Neural cell (in vitro differentiated cells): ENCODE data around the gene GLIS2.

Experiments used
- EP300 ChIP-seq: fragments of 450-650 bp; conservative IDR thresholded peaks from 2 replicates; pipeline ENCODE4 v1.6.1; 2014; ENCODE audit warnings: antibody characterized with exemption, mild to moderate bottlenecking, moderate library complexity; ENCODE audit not compliant: poor library complexity, severe bottlenecking
- EZH2 ChIP-seq: fragments of 200-600, 300-800 bp; shearing (Covaris generic), sonication (generic); IDR thresholded peaks from 2 replicates; pipeline ENCODE4 v1.6.1; 2014; ENCODE audit warnings: antibody characterized with exemption, low read length, borderline replicate concordance, mild to moderate bottlenecking; ENCODE audit not compliant: insufficient read depth, poor library complexity, severe bottlenecking
- MXI1 ChIP-seq: fragments of 450-650 bp; conservative IDR thresholded peaks from 2 replicates; pipeline ENCODE4 v1.6.1; 2014; ENCODE audit warnings: antibody characterized with exemption, mild to moderate bottlenecking; ENCODE audit not compliant: poor library complexity, severe bottlenecking
- POLR2AphosphoS5 ChIP-seq: IDR thresholded peaks from 2 replicates; pipeline ENCODE4 v1.6.1; 2012
- RAD21 ChIP-seq: fragments of 450-650 bp; conservative IDR thresholded peaks from 2 replicates; pipeline ENCODE4 v1.6.1; 2014; ENCODE audit warnings: antibody characterized with exemption, mild to moderate bottlenecking, moderate library complexity
- SMC3 ChIP-seq: fragments of 450-650 bp; conservative IDR thresholded peaks from 2 replicates; pipeline ENCODE4 v1.6.1; 2014; ENCODE audit warnings: antibody characterized with exemption, mild to moderate bottlenecking, moderate library complexity; ENCODE audit not compliant: poor library complexity
- TAF1 ChIP-seq: IDR thresholded peaks from 2 replicates; pipeline ENCODE4 v1.6.1; 2012; ENCODE audit warnings: low read depth
- TF ChIP-seq, protein P1 (sequence below): fragments of 450-650 bp; IDR thresholded peaks from 2 replicates; pipeline ENCODE4 v1.5.1; 2014; ENCODE audit warnings: antibody characterized with exemption, mild to moderate bottlenecking, moderate library complexity; ENCODE audit not compliant: poor library complexity, severe bottlenecking
- TF ChIP-seq, protein P2 (sequence below): IDR thresholded peaks from 2 replicates; pipeline ENCODE4 v1.6.1; 2012; ENCODE audit warnings: borderline replicate concordance

DNA sequence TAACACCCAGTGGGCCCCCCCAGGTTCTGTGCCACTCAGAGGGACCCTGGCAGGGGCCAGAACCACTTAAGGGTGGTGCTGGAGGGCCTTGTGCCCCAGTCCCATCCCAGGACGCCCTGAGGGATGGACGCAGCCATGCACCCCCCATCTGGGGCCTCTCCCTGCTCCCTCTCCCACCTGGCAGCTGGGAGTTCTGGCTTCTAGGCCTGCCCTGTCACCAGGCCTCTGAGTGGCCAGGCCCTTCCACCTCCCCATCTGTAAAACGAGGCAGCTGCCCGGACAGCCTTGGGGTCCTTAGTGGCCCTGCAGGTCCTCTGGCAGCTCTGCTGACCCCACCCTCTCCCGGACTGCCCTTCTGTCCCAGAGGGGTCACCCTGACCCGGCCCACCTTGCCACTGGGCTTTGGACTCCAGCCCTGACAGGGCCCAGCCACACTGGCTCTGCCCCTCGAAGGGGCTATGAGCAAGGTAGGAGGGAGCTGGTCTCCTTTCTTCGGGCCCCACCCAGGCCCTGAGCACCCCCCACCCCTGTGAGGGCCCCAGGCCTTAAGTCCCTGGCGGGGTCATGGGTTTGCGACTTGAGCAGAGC lies 22.9 kb downstream of the GLIS2 start:
- TF ChIP-seq, protein P1, sequence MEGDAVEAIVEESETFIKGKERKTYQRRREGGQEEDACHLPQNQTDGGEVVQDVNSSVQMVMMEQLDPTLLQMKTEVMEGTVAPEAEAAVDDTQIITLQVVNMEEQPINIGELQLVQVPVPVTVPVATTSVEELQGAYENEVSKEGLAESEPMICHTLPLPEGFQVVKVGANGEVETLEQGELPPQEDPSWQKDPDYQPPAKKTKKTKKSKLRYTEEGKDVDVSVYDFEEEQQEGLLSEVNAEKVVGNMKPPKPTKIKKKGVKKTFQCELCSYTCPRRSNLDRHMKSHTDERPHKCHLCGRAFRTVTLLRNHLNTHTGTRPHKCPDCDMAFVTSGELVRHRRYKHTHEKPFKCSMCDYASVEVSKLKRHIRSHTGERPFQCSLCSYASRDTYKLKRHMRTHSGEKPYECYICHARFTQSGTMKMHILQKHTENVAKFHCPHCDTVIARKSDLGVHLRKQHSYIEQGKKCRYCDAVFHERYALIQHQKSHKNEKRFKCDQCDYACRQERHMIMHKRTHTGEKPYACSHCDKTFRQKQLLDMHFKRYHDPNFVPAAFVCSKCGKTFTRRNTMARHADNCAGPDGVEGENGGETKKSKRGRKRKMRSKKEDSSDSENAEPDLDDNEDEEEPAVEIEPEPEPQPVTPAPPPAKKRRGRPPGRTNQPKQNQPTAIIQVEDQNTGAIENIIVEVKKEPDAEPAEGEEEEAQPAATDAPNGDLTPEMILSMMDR: no peak
- TF ChIP-seq EZH2: no peak
- no peak for TF ChIP-seq EP300
- TF ChIP-seq RAD21: no peak
- TF ChIP-seq, protein P2, sequence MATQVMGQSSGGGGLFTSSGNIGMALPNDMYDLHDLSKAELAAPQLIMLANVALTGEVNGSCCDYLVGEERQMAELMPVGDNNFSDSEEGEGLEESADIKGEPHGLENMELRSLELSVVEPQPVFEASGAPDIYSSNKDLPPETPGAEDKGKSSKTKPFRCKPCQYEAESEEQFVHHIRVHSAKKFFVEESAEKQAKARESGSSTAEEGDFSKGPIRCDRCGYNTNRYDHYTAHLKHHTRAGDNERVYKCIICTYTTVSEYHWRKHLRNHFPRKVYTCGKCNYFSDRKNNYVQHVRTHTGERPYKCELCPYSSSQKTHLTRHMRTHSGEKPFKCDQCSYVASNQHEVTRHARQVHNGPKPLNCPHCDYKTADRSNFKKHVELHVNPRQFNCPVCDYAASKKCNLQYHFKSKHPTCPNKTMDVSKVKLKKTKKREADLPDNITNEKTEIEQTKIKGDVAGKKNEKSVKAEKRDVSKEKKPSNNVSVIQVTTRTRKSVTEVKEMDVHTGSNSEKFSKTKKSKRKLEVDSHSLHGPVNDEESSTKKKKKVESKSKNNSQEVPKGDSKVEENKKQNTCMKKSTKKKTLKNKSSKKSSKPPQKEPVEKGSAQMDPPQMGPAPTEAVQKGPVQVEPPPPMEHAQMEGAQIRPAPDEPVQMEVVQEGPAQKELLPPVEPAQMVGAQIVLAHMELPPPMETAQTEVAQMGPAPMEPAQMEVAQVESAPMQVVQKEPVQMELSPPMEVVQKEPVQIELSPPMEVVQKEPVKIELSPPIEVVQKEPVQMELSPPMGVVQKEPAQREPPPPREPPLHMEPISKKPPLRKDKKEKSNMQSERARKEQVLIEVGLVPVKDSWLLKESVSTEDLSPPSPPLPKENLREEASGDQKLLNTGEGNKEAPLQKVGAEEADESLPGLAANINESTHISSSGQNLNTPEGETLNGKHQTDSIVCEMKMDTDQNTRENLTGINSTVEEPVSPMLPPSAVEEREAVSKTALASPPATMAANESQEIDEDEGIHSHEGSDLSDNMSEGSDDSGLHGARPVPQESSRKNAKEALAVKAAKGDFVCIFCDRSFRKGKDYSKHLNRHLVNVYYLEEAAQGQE: no peak
- TF ChIP-seq SMC3: no peak
- no peak for TF ChIP-seq MXI1
- TF ChIP-seq TAF1: no peak
- TF ChIP-seq POLR2AphosphoS5: no peak
